ENCODE measurements around the gene RPL13A. TPM values are rescaled to one million over a fixed set of nuclear protein-coding genes. Genes with fewer than 3 reads are reported as not detected.
"Not testable (repeated sequence)": the region's sequence is repeated elsewhere in the genome, so short reads cannot be mapped to it uniquely, and the experiment has no call there.

Gene RPL13A
- total RNA-seq, 4 donors from 2014 or later, result 3,727 to 4,286 (median 3,958) TPM

- intact Hi-C loops (cut with DNase I; ENCODE audit: low total_unique reads), result no loop called here
- no peak for DNase-seq (ENCODE audit: low spot score in 2 of 2)
These were observed 33.6 kb upstream of the RPL13A start for GRCh38 chr19:49453757-49454240.

DNA sequence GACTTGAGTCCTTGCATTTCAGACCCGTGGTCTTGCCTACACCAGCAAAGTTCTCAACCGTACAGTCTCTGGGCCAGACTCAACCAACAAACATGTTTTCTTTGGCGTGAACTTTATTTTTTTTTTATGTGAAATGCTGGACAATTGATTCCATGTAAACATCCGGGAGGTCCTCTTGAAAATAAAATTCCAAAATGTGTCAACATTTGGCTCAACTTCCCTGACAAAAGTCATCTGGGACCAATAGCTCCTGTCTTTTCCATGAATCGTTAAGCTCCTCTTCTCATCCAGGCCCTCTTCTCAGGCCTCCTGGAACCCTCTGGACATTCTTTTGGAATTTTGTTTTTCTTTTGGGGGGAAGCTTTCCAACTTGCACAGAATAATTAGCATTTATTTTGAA is 31.6 kb upstream of the RPL13A start:
- no peak for TF ChIP-seq CTCF (IDR thresholded peaks at IDR 0.05)
- TF ChIP-seq POLR2A (IDR thresholded peaks at IDR 0.05), result no peak
- no peak overlapping the region for H3K4me3 ChIP-seq (ENCODE audit: low read depth, poor library complexity, severe bottlenecking)
- intact Hi-C loops (cut with DNase I; ENCODE audit: low total_unique reads), result no loop called here
- DNase-seq (ENCODE audit: low spot score in 2 of 2), result no peak
- 48 to 60% methylated on average over 5 of the region's 5 CpGs for WGBS, 2 donors

More at GRCh38 chr19:49453757-49454240, 33.6 kb upstream of the RPL13A start:
- H3K4me3 ChIP-seq (ENCODE audit: low read depth, poor library complexity, severe bottlenecking), result peak overlapping the region; percentile 31
- TF ChIP-seq CTCF (IDR thresholded peaks at IDR 0.05), result no peak
- TF ChIP-seq POLR2A (IDR thresholded peaks at IDR 0.05), result no peak
- 42 to 44% methylated on average over 10 of the region's 10 CpGs for WGBS, 2 donors

DNA sequence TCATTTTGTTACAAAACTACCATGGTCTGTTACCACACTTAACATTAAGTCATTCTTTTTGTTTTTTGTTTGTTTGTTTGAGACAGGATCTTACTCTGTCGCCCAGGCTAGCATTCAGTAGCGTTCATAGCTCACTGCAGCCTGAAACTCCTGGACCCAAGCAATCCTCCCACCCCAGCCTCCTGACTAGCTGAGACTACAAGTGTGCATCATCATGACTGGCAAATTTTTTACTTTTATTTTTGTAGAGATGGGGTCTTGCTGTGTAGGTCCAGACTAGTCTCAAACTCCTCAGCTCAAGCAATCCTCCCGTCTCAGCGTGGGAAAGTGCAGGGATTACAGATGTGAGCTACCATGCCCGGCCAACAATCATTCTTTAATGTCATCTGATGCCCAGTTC is 31.1 kb upstream of the RPL13A start:
- no peak for DNase-seq (ENCODE audit: low spot score in 2 of 2)
- intact Hi-C loops (cut with DNase I; ENCODE audit: low total_unique reads), result no loop called here
- TF ChIP-seq CTCF (IDR thresholded peaks at IDR 0.05) (no peak), POLR2A (IDR thresholded peaks at IDR 0.05) (no peak)
- no peak overlapping the region for H3K4me3 ChIP-seq (ENCODE audit: low read depth, poor library complexity, severe bottlenecking)
- 67 to 73% methylated on average over 5 of the region's 5 CpGs for WGBS, 2 donors

GRCh38 chr19:49458567-49458903 is 28.9 kb upstream of the RPL13A start:
- no peak overlapping the region for H3K4me3 ChIP-seq (ENCODE audit: low read depth, poor library complexity, severe bottlenecking)
- TF ChIP-seq POLR2A (IDR thresholded peaks at IDR 0.05) (no peak), CTCF (IDR thresholded peaks at IDR 0.05) (no peak)
- intact Hi-C loops (cut with DNase I; ENCODE audit: low total_unique reads), result no loop called here
- WGBS, 2 donors, result 76 to 85% methylated on average over 5 of the region's 5 CpGs
- DNase-seq (ENCODE audit: low spot score in 2 of 2), result no peak

- no peak for TF ChIP-seq POLR2A (IDR thresholded peaks at IDR 0.05)
- no peak for TF ChIP-seq CTCF (IDR thresholded peaks at IDR 0.05)
- no peak overlapping the region for H3K4me3 ChIP-seq (ENCODE audit: low read depth, poor library complexity, severe bottlenecking)
- no peak for DNase-seq (ENCODE audit: low spot score in 2 of 2)
- WGBS, 2 donors, result 93 to 94% methylated on average over 12 of the region's 12 CpGs
- intact Hi-C loops (cut with DNase I; ENCODE audit: low total_unique reads), result no loop called here
These were observed 28.0 kb upstream of the RPL13A start for GRCh38 chr19:49459388-49459787.

DNA sequence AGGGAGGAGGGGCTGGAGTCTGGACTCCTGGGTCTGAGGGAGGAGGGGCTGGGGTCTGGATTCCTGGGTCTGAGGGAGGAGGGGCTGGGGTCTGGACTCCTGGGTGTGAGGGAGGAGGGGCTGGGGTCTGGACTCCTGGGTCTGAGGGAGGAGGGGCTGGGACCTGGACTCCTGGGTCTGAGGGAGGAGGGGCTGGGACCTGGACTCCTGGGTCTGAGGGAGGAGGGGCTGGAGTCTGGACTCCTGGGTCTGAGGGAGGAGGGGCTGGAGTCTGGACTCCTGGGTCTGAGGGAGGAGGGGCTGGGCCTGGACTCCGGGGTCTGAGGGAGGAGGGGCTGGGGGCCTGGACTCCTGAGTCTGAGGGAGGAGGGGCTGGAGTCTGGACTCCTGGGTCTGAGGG is 26.3 kb upstream of the RPL13A start:
- intact Hi-C loops (cut with DNase I; ENCODE audit: low total_unique reads); DNase-seq (ENCODE audit: low spot score in 2 of 2); H3K4me3 ChIP-seq (ENCODE audit: low read depth, poor library complexity, severe bottlenecking): not testable (repeated sequence)
- WGBS, 2 donors, result no CpG with 5 or more reads among the region's 1 CpG

All from lower leg skin (tissue), 4 donors.